LNCaP clone FGC (cell line): ENCODE results near the gene PRR14L.

Experiments used
- DNase-seq: peaks from one replicate; pipeline ENCODE4 v3.0.0-alpha.2; 2011; ENCODE audit warnings: low read depth
- H3K4me3 ChIP-seq: 2 replicates; pipeline ENCODE4 v1.5.1; 2011; ENCODE audit warnings: mild to moderate bottlenecking, low read depth, low read length, control low read depth
- TF ChIP-seq, protein P1 (sequence below): IDR thresholded peaks from 2 replicates; pipeline ENCODE4 v1.5.1; 2012; ENCODE audit warnings: mild to moderate bottlenecking; ENCODE audit not compliant: control insufficient read depth, insufficient read depth; ENCODE audit errors: extremely low read depth

PRR14L gene

GRCh38 chr22:31739795-31740201 lies 10.1 kb downstream of the PRR14L start:
- TF ChIP-seq, protein P1, sequence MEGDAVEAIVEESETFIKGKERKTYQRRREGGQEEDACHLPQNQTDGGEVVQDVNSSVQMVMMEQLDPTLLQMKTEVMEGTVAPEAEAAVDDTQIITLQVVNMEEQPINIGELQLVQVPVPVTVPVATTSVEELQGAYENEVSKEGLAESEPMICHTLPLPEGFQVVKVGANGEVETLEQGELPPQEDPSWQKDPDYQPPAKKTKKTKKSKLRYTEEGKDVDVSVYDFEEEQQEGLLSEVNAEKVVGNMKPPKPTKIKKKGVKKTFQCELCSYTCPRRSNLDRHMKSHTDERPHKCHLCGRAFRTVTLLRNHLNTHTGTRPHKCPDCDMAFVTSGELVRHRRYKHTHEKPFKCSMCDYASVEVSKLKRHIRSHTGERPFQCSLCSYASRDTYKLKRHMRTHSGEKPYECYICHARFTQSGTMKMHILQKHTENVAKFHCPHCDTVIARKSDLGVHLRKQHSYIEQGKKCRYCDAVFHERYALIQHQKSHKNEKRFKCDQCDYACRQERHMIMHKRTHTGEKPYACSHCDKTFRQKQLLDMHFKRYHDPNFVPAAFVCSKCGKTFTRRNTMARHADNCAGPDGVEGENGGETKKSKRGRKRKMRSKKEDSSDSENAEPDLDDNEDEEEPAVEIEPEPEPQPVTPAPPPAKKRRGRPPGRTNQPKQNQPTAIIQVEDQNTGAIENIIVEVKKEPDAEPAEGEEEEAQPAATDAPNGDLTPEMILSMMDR, result no peak
- H3K4me3 ChIP-seq, result no peak overlapping the region
- DNase-seq, result no peak

DNA sequence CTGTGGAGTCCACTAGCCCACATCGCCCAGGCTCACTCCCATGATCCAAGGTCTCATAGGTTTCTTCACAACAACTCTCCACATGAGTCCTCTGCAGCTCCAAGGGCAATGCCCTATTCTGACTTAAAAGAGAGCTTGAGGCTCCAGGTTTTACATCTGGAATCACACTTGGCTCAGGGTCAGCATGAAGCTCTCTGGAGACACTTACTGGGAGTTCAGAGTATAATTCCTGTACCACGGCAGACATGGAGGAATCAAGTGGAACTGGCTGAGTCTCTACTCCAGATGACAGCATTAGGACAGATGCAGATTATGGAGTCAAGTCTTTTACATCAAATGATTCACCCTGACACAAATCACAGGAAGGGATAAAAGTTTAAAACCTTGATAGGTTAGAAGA lies 11.4 kb downstream of the PRR14L start:
- TF ChIP-seq, protein P1, result no peak
- no peak overlapping the region for H3K4me3 ChIP-seq
- DNase-seq, result no peak

GRCh38 chr22:31737932-31738331 lies 12.0 kb downstream of the PRR14L start:
- no peak overlapping the region for H3K4me3 ChIP-seq
- TF ChIP-seq, protein P1, result no peak
- no peak for DNase-seq

GRCh38 chr22:31736458-31736857 lies 13.5 kb downstream of the PRR14L start:
- no peak for DNase-seq
- TF ChIP-seq, protein P1, result no peak
- no peak overlapping the region for H3K4me3 ChIP-seq

- no peak for DNase-seq
- TF ChIP-seq, protein P1, result no peak
- no peak overlapping the region for H3K4me3 ChIP-seq
Measured at GRCh38 chr22:31734512-31734911, 15.4 kb downstream of the PRR14L start.

DNA sequence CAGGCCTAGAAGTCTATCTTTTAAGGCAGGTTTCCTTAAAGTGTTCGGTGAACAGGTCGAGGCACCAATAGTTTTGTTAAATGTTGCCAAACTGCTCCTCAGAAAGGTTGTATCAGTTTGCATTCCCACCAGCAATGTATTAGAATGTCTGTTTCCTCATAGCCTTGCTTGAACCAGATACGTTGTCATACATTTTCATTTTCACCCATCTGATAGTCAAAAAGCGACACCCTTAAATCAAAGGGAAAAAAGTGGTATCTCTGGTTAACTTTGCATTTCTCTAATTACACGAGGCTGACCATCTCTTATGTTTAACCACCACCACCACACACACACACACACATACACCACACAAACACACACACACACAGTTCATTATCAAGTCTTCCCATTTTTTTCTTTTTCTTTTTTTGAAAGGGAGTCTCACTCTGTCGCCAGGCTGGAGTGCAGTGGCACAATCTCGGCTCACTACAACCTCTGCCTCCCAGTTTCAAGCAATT lies 16.3 kb downstream of the PRR14L start:
- DNase-seq, result no peak
- TF ChIP-seq, protein P1, result no peak

DNA sequence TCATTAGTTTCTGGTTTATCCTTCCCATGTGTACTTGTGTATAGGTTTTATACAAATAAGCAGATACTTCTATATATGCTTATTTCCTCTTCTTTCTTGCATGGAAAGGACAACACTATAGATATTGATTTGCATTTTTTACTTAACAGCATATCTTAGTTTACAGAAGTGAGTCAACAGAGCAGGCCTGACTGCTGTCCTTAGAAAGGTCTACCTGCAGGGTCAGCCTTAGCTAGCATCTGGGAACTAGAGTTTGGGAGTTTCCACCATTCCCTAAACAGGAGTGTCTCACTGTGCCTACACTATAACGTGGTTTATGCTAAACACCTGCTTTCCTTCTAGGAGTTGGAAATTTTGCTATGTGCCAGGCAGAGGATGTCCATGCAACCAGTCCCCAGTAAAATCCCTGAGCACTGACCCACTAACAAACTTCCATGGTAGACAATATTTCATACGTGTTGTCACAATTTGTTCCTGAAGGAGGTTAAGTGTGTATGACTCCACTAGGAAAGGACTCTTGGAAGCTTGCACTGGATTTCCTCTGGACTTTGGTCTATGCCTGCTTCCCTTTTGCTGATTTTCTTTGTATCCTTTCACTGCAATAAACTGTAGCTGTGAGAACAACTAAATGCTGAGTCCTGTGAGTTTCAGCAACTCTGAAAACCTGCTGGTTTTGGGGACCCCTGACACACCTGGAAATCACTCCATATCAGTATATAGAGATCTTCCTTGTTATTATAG lies 17.7 kb downstream of the PRR14L start:
- DNase-seq, result no peak
- TF ChIP-seq, protein P1, result no peak

More for the DNA sequence above, 16.3 kb downstream of the PRR14L start:
- no peak overlapping the region for H3K4me3 ChIP-seq

More for the DNA sequence above, 17.7 kb downstream of the PRR14L start:
- H3K4me3 ChIP-seq, result no peak overlapping the region
